Parathyroid adenoma (tissue), 2 donors: ENCODE data around the gene CDH13.

Source experiments
- H2AFZ ChIP-seq: fragments of 300-600 bp; sonication (generic); one replicate; pipeline ENCODE4 v1.7.0; 2017; ENCODE audit warnings: antibody characterized with exemption, mild to moderate bottlenecking
- H3K27ac ChIP-seq: fragments of 300-600 bp; sonication (generic); one replicate; pipeline ENCODE4 v1.7.0; 2017
- H3K27me3 ChIP-seq: fragments of 300-600 bp; sonication (generic); one replicate; pipeline ENCODE4 v1.7.0; 2017; ENCODE audit warnings: low read length; ENCODE audit not compliant: control insufficient read depth, insufficient read depth
- H3K36me3 ChIP-seq: fragments of 300-600 bp; sonication (generic); one replicate; pipeline ENCODE4 v1.7.0; 2017; ENCODE audit warnings: low read length; ENCODE audit not compliant: control insufficient read depth, insufficient read depth
- H3K4me1 ChIP-seq: fragments of 300-600 bp; sonication (generic); one replicate; pipeline ENCODE4 v1.7.0; 2017; ENCODE audit warnings: control low read depth
- H3K4me2 ChIP-seq: fragments of 300-600 bp; sonication (generic); one replicate; pipeline ENCODE4 v1.7.0; 2017; ENCODE audit warnings: low read length
- H3K4me3 ChIP-seq: fragments of 300-600 bp; sonication (generic); one replicate; pipeline ENCODE4 v1.7.0; 2017; ENCODE audit warnings: low read depth, low read length
- H3K79me2 ChIP-seq: fragments of 300-600 bp; sonication (generic); one replicate; pipeline ENCODE4 v1.7.0; 2017; ENCODE audit warnings: control low read depth
- H3K9ac ChIP-seq: fragments of 300-600 bp; sonication (generic); one replicate; pipeline ENCODE4 v1.7.0; 2017; ENCODE audit warnings: mild to moderate bottlenecking
- H3K9me3 ChIP-seq: fragments of 300-600 bp; sonication (generic); one replicate; pipeline ENCODE4 v1.7.0; 2017; ENCODE audit warnings: low read length; ENCODE audit not compliant: control insufficient read depth
- CTCF ChIP-seq: fragments of 300-600 bp; sonication (generic); IDR thresholded peaks from one replicate; pipeline ENCODE4 v1.7.0; 2017; ENCODE audit warnings: antibody characterized with exemption, mild to moderate bottlenecking
- donor health status: primary hyperparathyroidism.

CDH13 gene

DNA sequence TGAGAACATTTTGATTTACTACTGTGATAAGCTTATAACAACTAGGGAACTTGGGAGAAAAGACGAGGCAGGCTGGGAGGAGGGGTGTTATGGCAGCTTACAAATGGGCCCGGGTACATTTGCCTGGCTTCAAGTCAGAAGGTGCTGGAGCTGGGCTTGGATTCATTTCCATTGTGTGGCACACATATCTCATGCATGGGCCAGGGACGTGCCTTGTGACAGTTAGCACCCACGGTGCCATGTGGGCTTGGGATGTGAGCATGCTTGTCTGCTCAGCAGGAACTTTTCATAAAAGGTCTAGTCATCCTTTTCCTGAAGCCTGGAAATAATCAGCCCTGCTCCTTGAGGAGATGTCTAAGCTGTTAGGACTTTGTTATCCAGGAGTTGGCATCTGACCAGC, 572.2 kb downstream of the CDH13 start:
- Histone ChIP-seq H3K79me2 (no peaks in the 10 kb centered on the region), H3K9me3 (no peaks in the 10 kb centered on the region), H3K27ac (no peak overlapping the region), H3K27me3 (no peaks in the 10 kb centered on the region), H3K4me3 (no peak overlapping the region), H3K9ac (no peak overlapping the region), H3K4me1 (no peaks in the 10 kb centered on the region), H2AFZ (no peak overlapping the region), H3K36me3 (no peaks in the 10 kb centered on the region), H3K4me2 (no peak overlapping the region)
- no peak for TF ChIP-seq CTCF

- no peak for TF ChIP-seq CTCF
- Histone ChIP-seq H3K4me1 (no peaks in the 10 kb centered on the region), H3K27ac (no peak overlapping the region), H3K79me2 (no peaks in the 10 kb centered on the region), H3K9me3 (no peaks in the 10 kb centered on the region), H3K4me3 (no peak overlapping the region), H2AFZ (no peak overlapping the region), H3K9ac (no peak overlapping the region), H3K4me2 (no peak overlapping the region), H3K27me3 (no peaks in the 10 kb centered on the region), H3K36me3 (no peaks in the 10 kb centered on the region)
Measured at GRCh38 chr16:83200005-83200779, 573.4 kb downstream of the CDH13 start.

- no peak overlapping the region for H3K4me3 ChIP-seq
- H2AFZ ChIP-seq, result no peak overlapping the region
- no peaks in the 10 kb centered on the region for H3K36me3 ChIP-seq
Measured at GRCh38 chr16:83201748-83202147, 575.0 kb downstream of the CDH13 start.

GRCh38 chr16:83205896-83206295, 579.1 kb downstream of the CDH13 start:
- no peaks in the 10 kb centered on the region for H3K27me3 ChIP-seq
- H2AFZ ChIP-seq, result no peak overlapping the region
- no peaks in the 10 kb centered on the region for H3K9me3 ChIP-seq
- no peak overlapping the region for H3K9ac ChIP-seq
- no peaks in the 10 kb centered on the region for H3K36me3 ChIP-seq
- no peak overlapping the region for H3K4me3 ChIP-seq
- no peaks in the 10 kb centered on the region for H3K79me2 ChIP-seq
- no peaks in the 10 kb centered on the region for H3K4me1 ChIP-seq
- H3K27ac ChIP-seq, result no peak overlapping the region
- no peak overlapping the region for H3K4me2 ChIP-seq
- no peak for TF ChIP-seq CTCF

More at GRCh38 chr16:83201748-83202147, 575.0 kb downstream of the CDH13 start:
- Histone ChIP-seq H3K4me1 (no peaks in the 10 kb centered on the region), H3K9me3 (no peaks in the 10 kb centered on the region), H3K4me2 (no peak overlapping the region), H3K9ac (no peak overlapping the region), H3K79me2 (no peaks in the 10 kb centered on the region), H3K27ac (no peak overlapping the region), H3K27me3 (no peaks in the 10 kb centered on the region)
- no peak for TF ChIP-seq CTCF

- no peak overlapping the region for H2AFZ ChIP-seq
- no peak overlapping the region for H3K4me2 ChIP-seq
- no peaks in the 10 kb centered on the region for H3K27me3 ChIP-seq
- H3K27ac ChIP-seq, result no peak overlapping the region
- H3K4me1 ChIP-seq, result no peaks in the 10 kb centered on the region
- H3K9ac ChIP-seq, result no peak overlapping the region
- TF ChIP-seq CTCF, result no peak
- no peak overlapping the region for H3K4me3 ChIP-seq
- no peaks in the 10 kb centered on the region for H3K9me3 ChIP-seq
- H3K36me3 ChIP-seq, result no peaks in the 10 kb centered on the region
- H3K79me2 ChIP-seq, result no peaks in the 10 kb centered on the region
Measured at GRCh38 chr16:83206426-83206825, 579.7 kb downstream of the CDH13 start.
